A172 (cell line): ENCODE data around the gene SREK1. TPM values are rescaled to one million over a fixed set of nuclear protein-coding genes. Genes with fewer than 3 reads are reported as not detected.
A peak's percentile ranks its signal among the peaks of the same experiment; 100 is the strongest.

Experiments
- DNase-seq: peaks from one replicate; pipeline ENCODE4 v3.0.0-alpha.2; 2015; ENCODE audit warnings: low spot score
- total RNA-seq: library from RNA; depleted of rRNA; stranded (reverse); fragments of >200 nt; shearing (Covaris generic); gene quantifications from 2 replicates; pipeline ENCODE4 v1.2.3, GENCODE V29; 2014

SREK1 gene
- total RNA-seq, 1 experiment from 2014 or later: 48.6 TPM

- DNase-seq: no peak
Measured at GRCh38 chr5:66164044-66164790, 20.1 kb downstream of the SREK1 start.

DNA sequence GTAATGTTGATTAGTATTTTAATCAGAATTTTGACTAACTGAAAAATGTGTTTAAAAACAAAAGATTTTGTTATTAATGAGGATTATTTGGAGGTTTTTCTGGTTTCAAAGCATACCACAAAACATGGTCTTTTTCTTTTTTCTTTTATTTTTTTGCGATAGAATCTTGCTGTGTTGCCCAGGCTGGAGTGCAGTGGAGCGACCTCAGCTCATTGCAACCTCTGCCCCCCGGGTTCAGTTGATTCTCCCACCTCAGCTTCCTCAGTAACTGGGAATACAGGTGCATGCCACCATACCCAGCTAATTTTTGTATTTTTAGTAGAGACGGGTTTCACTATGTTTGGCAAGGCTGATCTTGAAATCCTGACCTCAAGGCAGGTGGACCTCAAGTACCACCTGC, 24.1 kb downstream of the SREK1 start:
- DNase-seq: no peak

GRCh38 chr5:66169534-66169933, 25.4 kb downstream of the SREK1 start:
- DNase-seq: no peak

- DNase-seq: no peak
Measured at GRCh38 chr5:66170195-66170919, 26.3 kb downstream of the SREK1 start.

DNA sequence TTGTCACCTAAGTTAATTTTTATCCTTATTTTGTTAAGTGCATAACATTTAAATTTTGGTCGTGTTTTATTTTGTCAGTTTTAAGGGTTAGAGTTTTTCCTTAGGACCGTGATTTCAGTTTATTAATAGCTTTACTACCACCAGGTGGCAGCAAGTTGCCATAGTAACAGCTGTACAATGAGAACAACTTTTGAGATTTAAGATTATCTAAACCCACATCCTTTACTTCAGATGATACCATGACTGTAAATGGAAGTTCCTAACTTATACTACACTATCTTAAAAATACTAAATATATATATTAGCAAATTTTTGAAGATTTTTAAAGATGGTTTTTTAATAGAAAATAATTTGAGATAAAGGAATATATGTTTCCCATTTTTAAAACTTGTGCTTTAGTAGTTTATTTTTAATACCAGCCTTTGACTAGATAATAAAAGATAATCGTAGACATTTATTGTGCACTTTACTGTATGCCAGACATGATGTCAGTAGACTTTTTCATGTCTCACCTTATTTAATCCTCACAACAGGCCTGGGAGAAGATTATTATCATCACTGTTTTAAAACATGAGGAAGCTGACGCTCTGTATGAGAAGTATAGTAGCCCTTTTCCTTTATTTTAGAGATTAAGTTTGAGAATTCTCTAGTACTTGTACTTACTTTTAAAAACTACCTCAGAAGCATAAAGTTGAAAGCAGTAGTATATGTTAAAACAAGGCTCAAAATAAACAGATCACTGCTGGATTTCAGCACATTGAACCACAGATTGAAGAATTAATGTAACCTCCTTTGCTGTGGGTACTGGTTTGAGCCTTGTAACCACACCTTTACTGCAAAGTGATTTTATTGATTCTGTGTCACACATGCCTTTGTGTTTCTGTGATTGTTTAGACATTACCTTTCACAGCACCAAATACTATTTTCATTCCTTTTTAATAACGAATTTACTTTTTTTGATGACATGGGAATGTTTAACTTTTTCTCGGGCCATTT, 27.5 kb downstream of the SREK1 start:
- DNase-seq: peak; percentile 52

DNA sequence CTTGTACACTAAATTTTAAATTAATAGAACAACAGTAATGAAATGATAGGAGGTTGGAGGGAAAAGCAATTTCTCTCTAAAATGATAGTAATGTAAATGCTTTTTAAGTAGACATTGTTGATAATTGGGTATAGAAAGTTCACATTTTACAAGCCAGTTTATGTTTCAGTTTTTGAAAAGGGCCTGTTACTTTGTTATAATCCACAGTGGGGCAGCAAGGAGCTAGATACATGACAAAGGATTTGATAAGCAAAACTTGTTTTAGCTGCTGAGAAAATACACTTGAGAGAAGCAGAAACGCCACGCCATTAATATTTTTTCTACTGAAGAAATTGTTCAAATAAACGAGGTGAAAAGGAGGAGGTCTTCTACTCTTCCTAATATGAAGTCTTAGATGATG, 30.2 kb downstream of the SREK1 start:
- peak; percentile 9 for DNase-seq

- DNase-seq: no peak
Measured at GRCh38 chr5:66178799-66179198, 34.7 kb downstream of the SREK1 start.

GRCh38 chr5:66179297-66180051, 35.4 kb downstream of the SREK1 start:
- DNase-seq: no peak

GRCh38 chr5:66180282-66181155, 36.4 kb downstream of the SREK1 start:
- no peak for DNase-seq

DNA sequence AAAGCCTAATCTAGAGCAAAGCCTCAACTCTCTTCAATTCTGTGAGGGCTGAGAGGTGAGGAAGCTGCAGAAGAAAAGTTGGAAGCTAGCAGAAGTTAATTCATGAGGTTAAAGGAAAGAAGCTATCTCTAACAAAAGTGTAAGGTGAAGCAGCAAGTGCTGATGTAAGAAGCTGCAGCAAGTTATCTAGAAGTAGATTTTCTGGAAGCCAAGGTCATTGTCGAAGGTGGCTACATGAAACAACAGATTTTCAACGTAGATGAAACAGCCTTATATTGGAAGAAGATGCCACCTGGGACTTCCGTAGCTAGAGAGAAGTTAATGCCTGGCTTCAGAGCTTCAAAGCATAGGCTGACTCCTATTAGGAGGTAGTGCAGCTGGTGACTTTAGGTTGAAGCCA, 42.0 kb downstream of the SREK1 start:
- no peak for DNase-seq

DNA sequence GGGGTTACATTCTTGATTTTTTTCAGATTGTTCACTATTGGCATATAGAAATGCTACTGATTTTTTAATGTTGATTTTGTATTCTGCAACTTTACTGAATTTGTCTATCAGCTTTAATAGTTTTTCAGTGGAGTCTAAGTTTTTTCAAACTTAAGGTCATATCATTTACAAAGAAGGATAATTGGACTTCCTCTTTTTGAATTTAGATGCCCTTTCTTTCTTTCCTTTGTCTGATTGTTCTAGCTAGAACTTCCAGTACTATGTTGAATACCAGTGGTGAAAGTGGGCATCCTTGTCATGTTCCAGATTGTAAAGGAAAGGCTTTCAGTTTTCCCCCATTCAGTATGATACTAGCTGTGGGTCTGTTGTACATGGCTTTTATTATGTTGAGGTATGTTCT, 49.3 kb downstream of the SREK1 start:
- no peak for DNase-seq

DNA sequence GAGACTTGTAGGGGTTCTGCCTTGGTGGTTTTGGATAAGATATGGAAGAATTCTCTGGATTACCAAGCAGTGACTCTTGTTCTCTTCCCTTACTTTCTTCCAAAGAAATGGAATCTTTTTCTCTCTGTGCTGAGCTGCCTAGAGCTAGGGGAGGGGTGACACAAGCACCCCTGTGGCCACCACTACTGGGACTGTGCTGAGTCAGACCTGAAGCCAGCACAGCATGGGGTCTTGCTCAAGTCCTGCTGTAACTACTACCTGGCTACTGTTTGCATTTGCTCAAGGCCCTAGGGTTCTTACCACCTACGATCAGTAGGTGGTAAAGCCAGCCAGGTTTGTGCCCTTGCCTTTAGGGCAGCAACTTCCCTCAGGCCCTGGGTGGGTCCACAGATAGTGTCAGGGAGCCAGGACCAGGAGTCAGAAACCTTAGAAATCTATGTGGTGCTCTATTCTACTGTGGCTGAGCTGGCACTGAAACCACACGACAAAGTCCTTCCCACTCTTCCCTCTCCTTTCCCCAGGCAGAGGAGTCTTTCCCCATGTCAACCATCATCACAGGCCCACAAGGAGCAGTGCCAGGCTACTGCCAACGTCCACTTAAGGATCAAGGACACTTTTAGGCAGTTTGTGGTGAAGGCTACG, 53.8 kb downstream of the SREK1 start:
- DNase-seq: peak; percentile 41

DNA sequence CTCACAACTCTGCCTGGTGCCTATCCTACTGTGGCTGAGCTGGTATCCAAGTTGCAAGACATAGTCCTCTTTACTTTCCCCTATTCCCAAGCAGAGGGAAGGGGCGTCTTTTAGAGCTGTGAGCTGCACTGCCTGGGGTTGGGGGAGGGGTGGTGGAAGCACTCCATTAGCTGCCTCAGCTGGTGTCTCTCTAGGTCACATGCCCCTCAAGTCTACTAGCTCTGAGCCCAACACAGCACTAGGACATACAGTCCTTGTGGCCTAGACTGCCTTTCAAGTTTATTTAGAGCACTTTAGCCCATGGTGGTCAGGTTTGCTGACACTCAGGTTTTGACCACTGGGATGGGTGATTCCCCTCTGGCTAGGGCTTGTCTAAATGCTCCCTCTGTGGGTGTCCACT, 54.7 kb downstream of the SREK1 start:
- no peak for DNase-seq

GRCh38 chr5:66203531-66203930, 59.4 kb downstream of the SREK1 start:
- no peak for DNase-seq

DNA sequence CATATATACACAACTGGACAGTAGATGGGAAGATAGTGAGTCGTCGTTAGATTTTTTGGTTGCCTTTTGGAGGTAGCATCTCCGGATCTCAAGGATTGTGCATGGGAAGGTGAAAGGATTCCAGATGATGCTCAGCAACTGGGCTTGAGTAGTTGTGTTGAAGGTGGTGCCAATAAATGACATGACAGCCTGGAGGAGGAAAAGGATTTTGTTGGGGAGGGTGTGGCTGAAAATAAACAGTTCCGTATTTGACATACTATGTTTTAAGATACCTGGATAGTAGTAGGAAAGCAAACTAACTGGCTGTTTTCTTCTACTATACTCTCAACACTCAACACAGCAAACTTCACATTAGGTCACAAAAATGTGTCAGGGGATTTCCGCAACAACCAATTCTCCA, 62.4 kb downstream of the SREK1 start:
- no peak for DNase-seq

GRCh38 chr5:66207800-66208561, 63.9 kb downstream of the SREK1 start:
- no peak for DNase-seq

- peak; percentile 86 for DNase-seq
Measured at GRCh38 chr5:66209350-66209749, 65.2 kb downstream of the SREK1 start.

DNA sequence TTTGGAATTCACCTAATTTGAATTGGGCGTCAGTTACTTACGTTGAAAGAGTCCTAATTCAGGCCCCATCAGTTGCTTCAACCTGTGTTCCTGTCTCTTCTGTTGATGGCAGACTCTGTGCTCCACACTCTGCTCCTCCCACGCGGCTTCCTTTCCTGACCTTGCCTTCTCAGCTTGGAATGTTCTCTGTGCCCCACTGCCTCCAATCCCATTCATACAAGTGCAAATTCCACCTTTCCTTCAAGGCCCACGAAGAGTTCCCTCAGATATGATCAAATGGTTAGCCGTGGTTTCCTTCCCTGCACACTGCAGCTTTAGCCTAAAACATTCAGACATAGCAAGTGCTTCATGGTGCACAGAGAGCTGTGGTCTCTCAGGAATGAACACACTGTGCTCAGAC, 65.7 kb downstream of the SREK1 start:
- no peak for DNase-seq

GRCh38 chr5:66213533-66213932, 69.4 kb downstream of the SREK1 start:
- DNase-seq: no peak
